GM12873 (cell line): ENCODE measurements around the gene STRIP1.

Experiments used
- TF ChIP-seq, protein P1 (sequence below): IDR thresholded peaks from 2 replicates; pipeline ENCODE4 v1.5.1; 2012; ENCODE audit warnings: low read depth, mild to moderate bottlenecking, moderate library complexity, low read length, control low read depth; ENCODE audit not compliant: insufficient read depth; ENCODE audit errors: missing control alignments

STRIP1 gene

GRCh38 chr1:110067893-110068645, 33.6 kb downstream of the STRIP1 start:
- TF ChIP-seq, protein P1, sequence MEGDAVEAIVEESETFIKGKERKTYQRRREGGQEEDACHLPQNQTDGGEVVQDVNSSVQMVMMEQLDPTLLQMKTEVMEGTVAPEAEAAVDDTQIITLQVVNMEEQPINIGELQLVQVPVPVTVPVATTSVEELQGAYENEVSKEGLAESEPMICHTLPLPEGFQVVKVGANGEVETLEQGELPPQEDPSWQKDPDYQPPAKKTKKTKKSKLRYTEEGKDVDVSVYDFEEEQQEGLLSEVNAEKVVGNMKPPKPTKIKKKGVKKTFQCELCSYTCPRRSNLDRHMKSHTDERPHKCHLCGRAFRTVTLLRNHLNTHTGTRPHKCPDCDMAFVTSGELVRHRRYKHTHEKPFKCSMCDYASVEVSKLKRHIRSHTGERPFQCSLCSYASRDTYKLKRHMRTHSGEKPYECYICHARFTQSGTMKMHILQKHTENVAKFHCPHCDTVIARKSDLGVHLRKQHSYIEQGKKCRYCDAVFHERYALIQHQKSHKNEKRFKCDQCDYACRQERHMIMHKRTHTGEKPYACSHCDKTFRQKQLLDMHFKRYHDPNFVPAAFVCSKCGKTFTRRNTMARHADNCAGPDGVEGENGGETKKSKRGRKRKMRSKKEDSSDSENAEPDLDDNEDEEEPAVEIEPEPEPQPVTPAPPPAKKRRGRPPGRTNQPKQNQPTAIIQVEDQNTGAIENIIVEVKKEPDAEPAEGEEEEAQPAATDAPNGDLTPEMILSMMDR: no peak

- TF ChIP-seq, protein P1: no peak
These were observed 34.4 kb downstream of the STRIP1 start for GRCh38 chr1:110068646-110069403.

- TF ChIP-seq, protein P1: no peak
These were observed 35.2 kb downstream of the STRIP1 start for GRCh38 chr1:110069404-110070281.

GRCh38 chr1:110070282-110070669, 35.9 kb downstream of the STRIP1 start:
- TF ChIP-seq, protein P1: no peak

- TF ChIP-seq, protein P1: no peak
These were observed 36.3 kb downstream of the STRIP1 start, which contains the start of gene ALX3 for GRCh38 chr1:110070671-110071242. Gene ALX3 (minus strand): TSS chr1:110070672. CDS start chr1:110070612, 60 bp downstream.

- TF ChIP-seq, protein P1: no peak
These were observed 39.7 kb downstream of the STRIP1 start for GRCh38 chr1:110074166-110074565.
